ENCODE results near the gene HSPBAP1. TPM values are rescaled to one million over a fixed set of nuclear protein-coding genes. Genes with fewer than 3 reads are reported as not detected.

The HSPBAP1 gene
- total and polyA plus RNA-seq, 2 of the 4 experiments (the other 2 are of a cell fraction) = 2.6 to 4.8 TPM

- no peaks in the 10 kb centered on the region for H3K27me3 ChIP-seq (ENCODE audit: control insufficient read depth, insufficient read depth, low read length)
- H3K79me1 ChIP-seq (ENCODE audit: low read depth in 1 of 2, low read length in 2 of 2) = no peaks in the 10 kb centered on the region
- WGBS, 2 experiments (ENCODE audit: extremely low coverage in 2 of 2, insufficient read length in 1 of 2) = 100% methylated on average over 3 of the region's 20 CpGs; no CpG with 5 or more reads in 1 of the 2 experiments
- H2BK120ac ChIP-seq (ENCODE audit: low read depth, low read length) = no peak overlapping the region
- H3K23ac ChIP-seq (ENCODE audit: low read depth, low read length) = no peak overlapping the region
- H2BK5ac ChIP-seq (ENCODE audit: low read depth, low read length, poor library complexity, severe bottlenecking) = no peak overlapping the region
- BruUV-seq (replicated peaks) = no TSS peak
- H4K5ac ChIP-seq (ENCODE audit: low read depth, low read length) = no peak overlapping the region
- no peak overlapping the region for H3K4ac ChIP-seq (ENCODE audit: low read depth, low read length)
- no peak overlapping the region for H3K4me3 ChIP-seq (ENCODE audit: insufficient read depth, low read depth, low read length)
- no peak overlapping the region for H3K4me2 ChIP-seq (ENCODE audit: low read depth, low read length)
- no peak overlapping the region for H3K27ac ChIP-seq (ENCODE audit: insufficient read depth, low read length)
- ATAC-seq (ENCODE audit: low read depth) = no peak
- H2BK20ac ChIP-seq (ENCODE audit: low read depth, low read length) = no peak overlapping the region
- no peak overlapping the region for H3K9ac ChIP-seq (ENCODE audit: low read depth, low read length)
- H2AK9ac ChIP-seq (replicated peaks; ENCODE audit: low read depth, low read length, poor library complexity) = no peak overlapping the region
- no peaks in the 10 kb centered on the region for H4K20me1 ChIP-seq (ENCODE audit: insufficient read depth, low read length)
- in situ Hi-C loops (cut with MboI; ENCODE audit: low sequenced_read_pairs) = no loop called here
- no peak overlapping the region for H2BK15ac ChIP-seq (ENCODE audit: low read depth, low read length)
- no peaks in the 10 kb centered on the region; the same call in 1 of the 2 replicates for H3K9me1 ChIP-seq (ENCODE audit: insufficient read depth, low read length)
- H3K9me3 ChIP-seq (ENCODE audit: control insufficient read depth, insufficient read depth, low read length) = no peaks in the 10 kb centered on the region
- H2AFZ ChIP-seq (replicated peaks; ENCODE audit: low read length, poor library complexity) = no peak overlapping the region
- H3K36me3 ChIP-seq (ENCODE audit: control insufficient read depth, insufficient read depth, low read length) = 0 out of 2 replicates have a peak, but pooled peaks cover 2% of the 10 kb centered on the region
- dilution Hi-C loops (cut with HindIII; ENCODE audit: low sequenced_read_pairs, unreplicated experiment) = no loop called here
- no peak overlapping the region for H3K56ac ChIP-seq (ENCODE audit: extremely low read depth, insufficient read depth, low read length)
- H2AK5ac ChIP-seq (ENCODE audit: low read depth, low read length) = no peak overlapping the region
- intact Hi-C loops (cut with micrococcal nuclease) = no loop called here
- H3K14ac ChIP-seq (replicated peaks; ENCODE audit: low read depth, low read length) = no peak overlapping the region
- H3K18ac ChIP-seq (ENCODE audit: low read depth, low read length) = no peak overlapping the region
- POLR2A ChIA-PET (ENCODE audit: unreplicated experiment) = no interaction called here
- CTCF ChIA-PET = no interaction called here
- H4K8ac ChIP-seq (ENCODE audit: low read depth in 2 of 2, low read length in 2 of 2) = no peak overlapping the region
- no peak overlapping the region for H4K91ac ChIP-seq (ENCODE audit: insufficient read depth, low read depth, low read length)
- no peak for DNase-seq
- H3K4me1 ChIP-seq (ENCODE audit: control insufficient read depth, insufficient read depth, low read length) = no peaks in the 10 kb centered on the region
- TF ChIP-seq FOS (IDR thresholded peaks at IDR 0.05; ENCODE audit: low read depth, low read length) (no peak), RAD21 (IDR thresholded peaks at IDR 0.05; ENCODE audit: low read length) (no peak), USF2 (IDR thresholded peaks at IDR 0.05; ENCODE audit: low read depth, low read length) (no peak), BHLHE40 (IDR thresholded peaks at IDR 0.05; ENCODE audit: low read depth, low read length) (no peak), MXI1 (IDR thresholded peaks at IDR 0.05; ENCODE audit: borderline replicate concordance, low read depth, low read length) (no peak), POLR2A (IDR thresholded peaks at IDR 0.05; ENCODE audit: low read depth, low read length) (no peak), NFE2L2 (IDR thresholded peaks at IDR 0.05; ENCODE audit: low read depth, low read length) (no peak), MAFK (IDR thresholded peaks at IDR 0.05; ENCODE audit: low read depth, low read length) (no peak), MAZ (IDR thresholded peaks at IDR 0.05; ENCODE audit: borderline replicate concordance, low read depth, low read length) (no peak), CTCF (conservative IDR thresholded peaks at IDR 0.05; ENCODE audit: low read depth, low read length) (no peak), SMC3 (IDR thresholded peaks at IDR 0.05; ENCODE audit: low read depth, low read length) (no peak), CEBPB (IDR thresholded peaks at IDR 0.05; ENCODE audit: low read depth, low read length) (no peak), RCOR1 (IDR thresholded peaks at IDR 0.05; ENCODE audit: insufficient replicate concordance, low read length) (no peak), RFX5 (IDR thresholded peaks at IDR 0.05; ENCODE audit: low read depth, low read length) (no peak), CHD1 (IDR thresholded peaks at IDR 0.05; ENCODE audit: low read depth, low read length) (no peak), ELK1 (IDR thresholded peaks at IDR 0.05; ENCODE audit: borderline replicate concordance, low read depth, low read length) (no peak)
These were observed 68.5 kb downstream of the HSPBAP1 start for GRCh38 chr3:122725106-122725505.
